Measurements from ENCODE around the gene GP9. TPM values are rescaled to one million over a fixed set of nuclear protein-coding genes. Genes with fewer than 3 reads are reported as not detected.
"Not testable (repeated sequence)": the region's sequence is repeated elsewhere in the genome, so short reads cannot be mapped to it uniquely, and the experiment has no call there.

GP9 gene
- total RNA-seq, 4 donors from 2014 or later = not detected

DNA sequence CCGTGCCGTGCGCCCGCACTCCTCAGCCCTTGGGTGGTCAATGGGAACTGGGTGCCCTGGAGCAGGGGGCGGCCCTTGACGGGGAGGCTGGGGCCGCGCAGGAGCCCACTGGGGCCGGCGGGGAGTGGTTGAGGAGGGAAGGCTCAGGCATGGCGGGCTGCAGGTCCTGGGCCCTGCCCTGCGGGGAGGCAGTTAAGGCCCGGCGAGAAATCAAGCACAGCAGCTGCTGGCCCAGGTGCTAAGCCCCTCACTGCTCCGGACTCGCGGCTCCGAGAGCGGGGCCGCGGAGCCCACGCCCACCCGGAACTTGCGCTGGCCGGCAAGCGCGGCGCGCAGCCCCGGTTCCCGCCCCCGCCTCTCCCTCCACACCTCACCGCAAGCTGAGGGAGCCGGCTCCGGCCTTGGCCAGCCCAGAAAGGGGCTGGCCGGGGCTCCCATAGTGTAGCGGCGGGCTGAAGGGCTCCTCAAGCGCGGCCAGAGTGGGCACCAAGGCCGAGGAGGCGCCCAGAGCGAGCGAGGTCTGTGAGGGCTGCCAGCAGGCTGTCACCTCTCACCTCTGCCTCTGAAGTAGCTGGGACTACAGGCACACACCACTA lies 7.8 kb downstream of the GP9 start:
- TF ChIP-seq, protein P1, sequence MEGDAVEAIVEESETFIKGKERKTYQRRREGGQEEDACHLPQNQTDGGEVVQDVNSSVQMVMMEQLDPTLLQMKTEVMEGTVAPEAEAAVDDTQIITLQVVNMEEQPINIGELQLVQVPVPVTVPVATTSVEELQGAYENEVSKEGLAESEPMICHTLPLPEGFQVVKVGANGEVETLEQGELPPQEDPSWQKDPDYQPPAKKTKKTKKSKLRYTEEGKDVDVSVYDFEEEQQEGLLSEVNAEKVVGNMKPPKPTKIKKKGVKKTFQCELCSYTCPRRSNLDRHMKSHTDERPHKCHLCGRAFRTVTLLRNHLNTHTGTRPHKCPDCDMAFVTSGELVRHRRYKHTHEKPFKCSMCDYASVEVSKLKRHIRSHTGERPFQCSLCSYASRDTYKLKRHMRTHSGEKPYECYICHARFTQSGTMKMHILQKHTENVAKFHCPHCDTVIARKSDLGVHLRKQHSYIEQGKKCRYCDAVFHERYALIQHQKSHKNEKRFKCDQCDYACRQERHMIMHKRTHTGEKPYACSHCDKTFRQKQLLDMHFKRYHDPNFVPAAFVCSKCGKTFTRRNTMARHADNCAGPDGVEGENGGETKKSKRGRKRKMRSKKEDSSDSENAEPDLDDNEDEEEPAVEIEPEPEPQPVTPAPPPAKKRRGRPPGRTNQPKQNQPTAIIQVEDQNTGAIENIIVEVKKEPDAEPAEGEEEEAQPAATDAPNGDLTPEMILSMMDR (IDR thresholded peaks at IDR 0.05) = no peak
- TF ChIP-seq POLR2A (IDR thresholded peaks at IDR 0.05) = no peak
- no peak for TF ChIP-seq POLR2AphosphoS5 (IDR thresholded peaks at IDR 0.05)
- TF ChIP-seq EP300 (IDR thresholded peaks at IDR 0.05) = no peak

DNA sequence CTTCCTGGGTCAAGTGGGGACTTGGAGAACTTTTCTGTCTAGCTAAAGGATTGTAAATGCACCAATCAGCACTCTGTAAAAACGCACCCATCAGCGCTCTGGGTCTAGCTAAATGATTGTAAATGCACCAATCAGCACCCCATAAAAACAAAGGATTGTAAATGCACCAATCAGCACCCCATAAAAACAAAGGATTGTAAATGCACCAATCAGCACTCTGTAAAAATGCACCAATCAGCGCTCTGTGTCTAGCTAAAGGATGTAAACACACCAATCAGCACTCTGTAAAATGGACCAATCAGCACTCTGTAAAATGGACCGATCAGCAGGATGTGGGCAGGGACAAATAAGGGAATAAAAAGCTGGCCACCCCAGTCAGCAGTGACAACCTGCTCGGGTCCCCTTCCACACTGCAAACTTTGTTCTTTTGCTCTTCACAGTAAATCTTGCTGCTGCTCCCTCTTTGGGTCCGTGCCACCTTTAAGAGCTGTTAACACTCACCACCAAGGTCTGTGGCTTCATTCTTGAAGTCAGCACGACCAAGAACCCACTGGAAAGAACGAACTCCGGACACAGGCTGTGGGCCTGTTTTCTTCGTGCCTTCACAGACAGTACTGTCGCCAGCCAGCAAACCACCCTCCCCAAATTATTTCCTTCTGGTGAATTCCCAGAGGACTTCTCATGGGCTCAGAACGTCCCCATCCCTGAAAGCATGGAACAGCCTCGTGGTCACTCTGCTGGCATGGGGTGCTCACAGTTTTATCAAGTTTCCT lies 8.9 kb downstream of the GP9 start:
- not testable (repeated sequence) for DNase-seq (ENCODE audit: low spot score in 2 of 2); H3K27me3 ChIP-seq; H3K36me3 ChIP-seq; H3K4me3 ChIP-seq; H3K9me3 ChIP-seq
- H3K27ac ChIP-seq = peak overlapping the region; percentile 16
- peaks cover 11% of the 10 kb centered on the region for H3K4me1 ChIP-seq
- WGBS = 85% methylated on average over 13 of the region's 13 CpGs

More for the DNA sequence above, 7.8 kb downstream of the GP9 start:
- Histone ChIP-seq H3K27me3 (no peaks in the 10 kb centered on the region), H3K9me3 (no peaks in the 10 kb centered on the region), H3K4me1 (peaks cover 11% of the 10 kb centered on the region), H3K36me3 (no peaks in the 10 kb centered on the region), H3K27ac (peak overlapping the region; percentile 12), H3K4me3 (peak overlapping the region; percentile 42)
- 17% methylated on average over 22 of the region's 44 CpGs for WGBS
- no peak for DNase-seq (ENCODE audit: low spot score in 2 of 2)

DNA sequence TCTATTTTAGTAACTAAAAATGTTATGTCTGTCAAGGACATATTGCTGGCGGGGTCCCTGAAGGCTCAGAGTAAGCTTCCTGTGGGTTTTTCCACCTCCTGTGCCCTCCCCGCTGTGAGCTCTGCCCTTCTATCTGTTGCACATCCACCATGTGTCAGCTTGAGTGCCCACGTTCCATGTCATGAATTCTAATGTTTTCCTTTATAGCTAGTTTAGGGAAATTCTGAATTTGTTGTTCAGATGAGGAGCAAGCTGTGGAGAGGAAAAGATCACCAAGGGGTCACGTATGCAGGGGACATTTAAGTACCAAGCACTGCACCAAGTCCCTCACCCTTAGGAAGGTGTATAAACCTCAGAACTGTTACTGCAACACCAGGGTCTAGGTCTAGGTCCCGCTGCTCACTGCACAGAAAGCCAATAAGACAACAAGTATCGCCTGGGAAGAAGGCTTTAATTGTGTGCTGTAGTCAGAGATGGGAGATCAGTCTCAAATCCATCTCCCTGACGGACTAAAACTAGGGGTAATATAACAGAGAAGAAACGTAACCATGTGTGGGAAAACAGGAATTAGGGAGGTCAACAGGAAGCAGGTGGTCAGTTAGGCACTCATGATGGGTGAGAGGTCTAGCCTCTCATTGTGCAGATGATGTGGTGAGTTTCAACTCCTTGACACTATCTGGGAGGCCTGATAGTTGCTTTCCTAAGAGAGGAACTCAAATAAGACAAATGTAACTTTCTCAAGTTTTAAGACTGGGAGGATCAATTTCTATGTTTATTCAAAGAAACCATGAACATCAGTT lies 9.7 kb downstream of the GP9 start:
- DNase-seq (ENCODE audit: low spot score in 2 of 2) = no peak
- Histone ChIP-seq H3K4me3 (no peak overlapping the region), H3K36me3 (no peaks in the 10 kb centered on the region), H3K4me1 (peaks cover 11% of the 10 kb centered on the region), H3K27ac (peak overlapping the region; percentile 16), H3K9me3 (no peaks in the 10 kb centered on the region), H3K27me3 (no peaks in the 10 kb centered on the region)
- 83% methylated on average over 8 of the region's 8 CpGs for WGBS
- TF ChIP-seq POLR2A (IDR thresholded peaks at IDR 0.05) (no peak), EP300 (IDR thresholded peaks at IDR 0.05) (no peak), POLR2AphosphoS5 (IDR thresholded peaks at IDR 0.05) (no peak)
- TF ChIP-seq, protein P1 (IDR thresholded peaks at IDR 0.05) = no peak

DNA sequence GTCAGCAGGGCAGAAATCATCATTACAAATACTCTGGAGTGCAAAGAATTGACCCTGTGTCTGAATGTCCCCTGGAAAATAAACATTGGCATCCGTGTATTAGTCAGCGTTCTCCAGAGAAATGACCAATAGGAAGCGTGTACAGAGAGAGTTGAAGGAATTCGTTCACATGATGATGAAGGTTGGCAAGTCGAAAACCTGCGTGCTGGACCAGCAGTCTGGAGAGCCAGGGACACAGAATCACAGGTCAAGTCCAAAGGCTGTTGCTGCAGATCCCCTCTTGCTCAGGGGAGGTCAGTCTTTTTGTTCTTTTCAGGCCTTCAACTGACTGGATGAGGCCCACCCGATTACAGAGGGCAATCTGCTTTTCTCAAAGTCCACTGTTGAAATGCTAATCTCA lies 16.6 kb downstream of the GP9 start:
- H3K9me3 ChIP-seq = no peaks in the 10 kb centered on the region
- 91% methylated on average over 7 of the region's 7 CpGs for WGBS
- no peak overlapping the region for H3K27ac ChIP-seq
- H3K27me3 ChIP-seq = no peaks in the 10 kb centered on the region
- TF ChIP-seq EP300 (IDR thresholded peaks at IDR 0.05) (no peak), POLR2A (IDR thresholded peaks at IDR 0.05) (no peak), POLR2AphosphoS5 (IDR thresholded peaks at IDR 0.05) (no peak)
- TF ChIP-seq, protein P1 (IDR thresholded peaks at IDR 0.05) = no peak
- H3K4me3 ChIP-seq = no peak overlapping the region
- no peak for DNase-seq (ENCODE audit: low spot score in 2 of 2)
- no peaks in the 10 kb centered on the region for H3K4me1 ChIP-seq
- H3K36me3 ChIP-seq = no peaks in the 10 kb centered on the region

DNA sequence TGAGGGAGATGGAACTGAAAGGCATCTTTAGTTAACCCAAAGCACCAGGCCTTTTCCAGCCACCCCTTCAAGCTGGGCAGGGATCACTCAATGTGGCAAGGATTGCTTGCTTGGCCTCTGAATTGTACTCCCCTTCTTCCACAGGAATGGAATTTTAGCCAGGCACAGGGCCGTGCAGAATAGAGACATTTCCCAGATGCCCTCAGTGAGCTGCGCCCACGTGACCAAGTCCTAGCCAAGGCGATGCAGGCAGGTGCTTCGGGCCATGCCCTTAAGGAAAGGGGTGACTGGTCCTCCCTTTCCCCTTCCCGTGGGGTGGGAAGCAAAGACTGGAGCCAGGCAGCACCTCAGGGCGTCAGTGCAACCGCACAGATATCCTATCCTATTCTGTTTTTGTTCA lies 17.9 kb downstream of the GP9 start:
- 76% methylated on average over 7 of the region's 8 CpGs for WGBS

More for the DNA sequence above, 17.9 kb downstream of the GP9 start:
- Histone ChIP-seq H3K36me3 (no peaks in the 10 kb centered on the region), H3K4me1 (no peaks in the 10 kb centered on the region), H3K27ac (no peak overlapping the region), H3K27me3 (no peaks in the 10 kb centered on the region), H3K4me3 (no peak overlapping the region), H3K9me3 (no peaks in the 10 kb centered on the region)
- TF ChIP-seq POLR2AphosphoS5 (IDR thresholded peaks at IDR 0.05) (no peak), EP300 (IDR thresholded peaks at IDR 0.05) (no peak), POLR2A (IDR thresholded peaks at IDR 0.05) (no peak)
- TF ChIP-seq, protein P1 (IDR thresholded peaks at IDR 0.05) = no peak
- DNase-seq (ENCODE audit: low spot score in 2 of 2) = no peak

All from suprapubic skin (tissue), 4 donors.